Thymus (tissue), 14 donors: Measurements from ENCODE around the gene SMARCA2. TPM values are rescaled to one million over a fixed set of nuclear protein-coding genes. Genes with fewer than 3 reads are reported as not detected.
A peak's percentile ranks its signal among the peaks of the same experiment; 100 is the strongest.

Experiments used
- DNase-seq, 9 donors: peaks; one replicate each; pipeline ENCODE4 v3.0.0-alpha.2; 2013; ENCODE audit warnings: low spot score in 9 of 9, low read depth in 6 of 9, missing footprints in 1 of 9
- H3K27ac ChIP-seq, 2 donors: one replicate each; pipeline ENCODE4 v1.5.1; 2013; ENCODE audit warnings: control low read depth in 1 of 2, low read depth in 1 of 2, low read length in 1 of 2, mild to moderate bottlenecking in 1 of 2, moderate library complexity in 1 of 2
- H3K27me3 ChIP-seq, 2 donors: one replicate each; pipeline ENCODE4 v1.5.1; 2013; ENCODE audit warnings: low read length in 1 of 2; ENCODE audit not compliant: control insufficient read depth in 2 of 2, insufficient read depth in 1 of 2
- H3K36me3 ChIP-seq, 2 donors: one replicate each; pipeline ENCODE4 v1.5.1; 2013; ENCODE audit warnings: low read length in 1 of 2, mild to moderate bottlenecking in 1 of 2, moderate library complexity in 1 of 2; ENCODE audit not compliant: control insufficient read depth in 2 of 2, insufficient read depth in 2 of 2
- H3K4me1 ChIP-seq, 2 donors: one replicate each; pipeline ENCODE4 v1.5.1; 2013; ENCODE audit warnings: low read length in 2 of 2; ENCODE audit not compliant: control insufficient read depth in 2 of 2, insufficient read depth in 2 of 2
- H3K4me3 ChIP-seq, 2 donors: one replicate each; pipeline ENCODE4 v1.5.1; 2013; ENCODE audit warnings: low read length in 2 of 2, control low read depth in 1 of 2, mild to moderate bottlenecking in 1 of 2
- H3K9me3 ChIP-seq, 2 donors: one replicate each; pipeline ENCODE4 v1.5.1; 2013; ENCODE audit warnings: low read length in 1 of 2, mild to moderate bottlenecking in 1 of 2; ENCODE audit not compliant: control insufficient read depth in 2 of 2, insufficient read depth in 1 of 2
- WGBS: extraction: QIAGEN DNeasy Blood & Tissue Kit; methylation state at CpG from one replicate; pipeline ENCODE4 v1.1.7; 2013; 5-methylcytosine and 5-hydroxymethylcytosine counted together
- long read RNA-seq, 10 donors: transcript quantifications; one replicate each; lab custom pipeline, GENCODE V29; 2026
- polyA plus RNA-seq: library from polyadenylated mRNA; stranded (reverse); fragments of 200-250 nt; gene quantifications from one replicate; pipeline ENCODE4 v1.2.3, GENCODE V29; 2013
- total RNA-seq: library from RNA; stranded (reverse); fragments of 120-200 nt; gene quantifications from one replicate; pipeline ENCODE4 v1.2.4, GENCODE V29; 2013
- donor health status: healthy.

SMARCA2 gene
- total RNA-seq (63.0 TPM), polyA plus RNA-seq (79.4 TPM)
- long read RNA-seq, donor 1 = 0 reads
- long read RNA-seq, donor 2 = 0 reads
- long read RNA-seq, donor 3, full-length matches to known transcripts = 9 of 9 reads
- long read RNA-seq, donor 3, partial matches to known transcripts = 0 of 9 reads
- long read RNA-seq, donor 3, other reads (novel, unspliced or antisense) = 0 of 9 reads
- long read RNA-seq, donor 4, partial matches to known transcripts = 0 of 2 reads
- long read RNA-seq, donor 4, other reads (novel, unspliced or antisense) = 0 of 2 reads
- long read RNA-seq, donor 5, full-length matches to known transcripts = 16 of 32 reads
- long read RNA-seq, donor 5, partial matches to known transcripts = 16 of 32 reads
- long read RNA-seq, donor 5, other reads (novel, unspliced or antisense) = 0 of 32 reads
- long read RNA-seq, donor 6, full-length matches to known transcripts = 6 of 6 reads
- long read RNA-seq, donor 6, partial matches to known transcripts = 0 of 6 reads
- long read RNA-seq, donor 6, other reads (novel, unspliced or antisense) = 0 of 6 reads
- long read RNA-seq, donor 7, full-length matches to known transcripts = 7 of 7 reads
- long read RNA-seq, donor 7, partial matches to known transcripts = 0 of 7 reads
- long read RNA-seq, donor 7, other reads (novel, unspliced or antisense) = 0 of 7 reads
- long read RNA-seq, donor 8, full-length matches to known transcripts = 5 of 5 reads
- long read RNA-seq, donor 8, partial matches to known transcripts = 0 of 5 reads
- long read RNA-seq, donor 8, other reads (novel, unspliced or antisense) = 0 of 5 reads
- long read RNA-seq, donor 9, full-length matches to known transcripts = 7 of 7 reads
- long read RNA-seq, donor 9, partial matches to known transcripts = 0 of 7 reads
- long read RNA-seq, donor 9, other reads (novel, unspliced or antisense) = 0 of 7 reads
- long read RNA-seq, donor 10, full-length matches to known transcripts = 12 of 12 reads
- long read RNA-seq, donor 10, partial matches to known transcripts = 0 of 12 reads
- long read RNA-seq, donor 10, other reads (novel, unspliced or antisense) = 0 of 12 reads

DNA sequence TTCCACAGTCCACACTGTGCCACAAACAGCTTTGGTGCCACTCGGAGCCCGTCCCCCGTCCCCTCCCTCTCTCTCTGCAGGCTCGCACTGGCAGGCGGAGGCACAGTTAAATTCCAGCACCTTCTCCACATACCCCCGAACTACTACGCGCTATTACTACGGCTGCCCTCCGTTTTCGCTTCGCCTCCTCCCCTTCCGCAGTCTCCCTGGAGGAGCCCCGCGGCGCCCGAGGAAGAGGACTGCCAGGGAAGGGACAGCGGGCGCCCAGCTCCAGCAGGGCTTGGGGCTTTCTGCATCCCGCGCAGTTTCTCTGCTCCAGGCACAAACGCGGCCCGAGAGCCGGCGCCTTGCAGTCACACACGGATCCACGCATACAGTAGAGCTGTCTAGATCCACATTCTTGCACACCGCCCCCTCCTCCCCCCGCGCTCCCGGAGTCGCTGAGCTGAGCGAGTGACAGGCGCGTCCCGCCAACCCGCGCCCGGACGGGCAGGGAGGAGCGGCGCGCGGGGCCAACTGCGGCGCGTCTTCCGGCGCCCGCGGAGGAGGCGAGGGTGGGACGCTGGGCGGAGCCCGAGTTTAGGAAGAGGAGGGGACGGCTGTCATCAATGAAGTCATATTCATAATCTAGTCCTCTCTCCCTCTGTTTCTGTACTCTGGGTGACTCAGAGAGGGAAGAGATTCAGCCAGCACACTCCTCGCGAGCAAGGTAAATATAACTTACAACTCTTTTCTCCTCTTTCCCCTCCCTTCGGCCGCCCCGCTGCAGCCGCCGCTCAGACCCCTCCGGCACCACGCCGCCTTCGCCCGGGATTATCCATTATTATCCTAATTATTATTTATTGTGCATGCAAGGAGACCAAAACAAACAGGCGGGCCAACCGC lies at the start of gene SMARCA2:
TSS of gene SMARCA2 (plus strand) at position 652 of the 885 bp plus-strand sequence. CDS start 13,676 bp downstream, outside the sequence.
- peak within 1 kb of the TSS; percentile 68 to 97 for H3K4me3 ChIP-seq
- H3K27ac ChIP-seq = peak within 1 kb of the TSS; percentile 95 to 97
- H3K9me3 ChIP-seq = no peaks in the 10 kb centered on the region
- peaks cover 24 to 45% of the 10 kb centered on the region in 2 donors for H3K27me3 ChIP-seq
- H3K4me1 ChIP-seq = peaks cover 8 to 20% of the 10 kb centered on the region in 2 donors
- peak; percentile 83 to 98 (median 95) for DNase-seq
- H3K36me3 ChIP-seq = no peaks in the 10 kb centered on the region
- under 1% methylated on average over 71 of the region's 71 CpGs for WGBS

DNA sequence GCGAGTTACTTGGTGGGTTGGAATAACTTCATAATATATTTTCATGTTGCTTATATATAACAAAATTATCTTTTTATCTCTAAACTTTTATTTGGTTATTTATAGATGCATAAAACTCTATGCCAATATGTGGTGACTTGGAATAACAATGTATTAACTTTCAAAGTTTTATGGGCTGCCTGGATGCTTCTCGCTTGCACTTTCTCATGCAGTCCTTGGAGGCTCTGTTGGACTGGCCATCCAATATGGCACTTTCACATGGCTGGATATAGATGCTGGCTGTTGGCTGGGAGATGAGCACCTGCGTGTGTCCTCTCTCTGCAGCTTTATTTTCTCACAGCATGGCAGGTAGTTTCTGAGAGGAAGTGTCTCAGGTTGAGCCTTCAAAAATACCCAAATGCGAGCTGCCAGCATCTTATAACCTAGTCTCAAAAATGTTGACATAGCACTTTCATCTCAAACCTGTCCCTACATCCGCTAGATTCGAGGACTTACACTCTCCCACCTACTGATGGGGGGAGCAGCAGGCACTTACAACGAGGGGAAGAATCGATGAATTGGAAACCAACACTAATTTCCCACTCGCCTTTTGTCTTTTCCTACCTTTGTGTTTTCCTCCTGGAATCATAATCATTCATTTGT lies 48.3 kb upstream of the SMARCA2 start:
- H3K36me3 ChIP-seq = no peaks in the 10 kb centered on the region
- no peaks in the 10 kb centered on the region for H3K4me1 ChIP-seq
- WGBS = 89% methylated on average over 9 of the region's 9 CpGs
- no peak overlapping the region for H3K4me3 ChIP-seq
- no peaks in the 10 kb centered on the region for H3K27me3 ChIP-seq
- no peak for DNase-seq
- peaks cover 0 to under 1% of the 10 kb centered on the region in 2 donors for H3K9me3 ChIP-seq
- H3K27ac ChIP-seq = no peak overlapping the region

DNA sequence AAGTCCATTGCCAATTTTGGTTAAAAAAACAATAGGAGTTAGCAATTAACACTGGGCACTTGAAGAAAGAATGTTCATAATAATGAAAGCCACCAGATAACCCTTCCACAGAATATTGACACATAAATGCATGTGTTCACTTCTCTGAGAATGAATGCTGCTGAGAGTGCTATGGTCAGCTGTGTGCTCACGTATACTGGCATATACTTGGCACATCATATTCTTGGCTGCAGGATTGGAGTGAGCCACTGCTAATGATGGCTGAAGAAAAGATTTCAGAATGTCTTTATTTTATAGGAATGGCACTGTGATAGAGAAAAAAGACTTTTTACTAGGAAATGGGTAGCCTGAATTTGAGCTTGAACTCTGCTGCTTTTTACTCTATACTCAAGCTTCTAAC lies 46.0 kb upstream of the SMARCA2 start:
- no peaks in the 10 kb centered on the region for H3K4me1 ChIP-seq
- H3K27me3 ChIP-seq = no peaks in the 10 kb centered on the region
- no peak overlapping the region for H3K4me3 ChIP-seq
- no peaks in the 10 kb centered on the region for H3K36me3 ChIP-seq
- WGBS = 94% methylated on average over 1 of the region's 1 CpG
- peaks cover 0 to 7% of the 10 kb centered on the region in 2 donors for H3K9me3 ChIP-seq
- DNase-seq = no peak
- no peak overlapping the region for H3K27ac ChIP-seq

DNA sequence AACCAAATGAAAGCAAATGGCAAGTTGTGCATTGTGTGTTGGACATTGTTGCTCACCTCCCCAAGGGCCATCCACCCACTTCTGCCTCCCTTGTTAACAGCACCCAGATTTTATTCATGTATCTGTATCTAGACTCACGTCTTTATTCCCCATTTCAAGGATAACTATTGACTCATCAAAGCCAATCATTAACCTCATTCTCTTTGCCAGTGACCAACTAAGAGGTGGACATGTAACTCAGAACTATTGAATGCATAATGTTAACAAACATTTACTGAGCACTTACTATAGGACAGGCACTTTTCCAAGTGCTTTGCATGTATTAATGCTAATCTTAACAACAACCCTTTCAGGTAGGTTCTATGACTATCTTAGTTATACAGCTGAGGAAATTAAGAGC lies 45.2 kb upstream of the SMARCA2 start:
- no peak for DNase-seq
- peaks cover 0 to 7% of the 10 kb centered on the region in 2 donors for H3K9me3 ChIP-seq
- no peaks in the 10 kb centered on the region for H3K36me3 ChIP-seq
- no peak overlapping the region for H3K27ac ChIP-seq
- H3K4me1 ChIP-seq = no peaks in the 10 kb centered on the region
- no peak overlapping the region for H3K4me3 ChIP-seq
- WGBS = 95% methylated on average over 1 of the region's 1 CpG
- no peaks in the 10 kb centered on the region for H3K27me3 ChIP-seq

DNA sequence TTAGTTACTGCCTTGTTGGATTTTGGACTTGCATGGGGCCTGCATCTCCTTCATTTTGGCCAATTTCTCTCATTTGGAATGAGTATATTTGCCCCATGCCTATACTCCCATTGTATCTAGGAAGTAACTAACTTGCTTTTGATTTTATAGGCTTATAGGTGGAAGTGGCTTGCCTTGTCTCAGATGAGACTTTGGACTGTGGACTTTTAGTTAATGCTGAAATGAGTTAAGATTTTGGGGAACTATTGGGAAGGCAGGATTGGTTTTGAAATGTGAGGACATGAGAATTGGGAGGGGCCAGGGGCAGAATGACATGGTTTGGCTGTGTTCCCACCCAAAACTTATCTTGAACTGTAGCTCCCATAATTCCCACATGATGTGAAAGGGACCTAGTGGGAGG lies 42.5 kb upstream of the SMARCA2 start:
- Histone ChIP-seq H3K27ac (no peak overlapping the region), H3K27me3 (no peaks in the 10 kb centered on the region), H3K4me3 (no peak overlapping the region), H3K4me1 (no peaks in the 10 kb centered on the region), H3K36me3 (no peaks in the 10 kb centered on the region), H3K9me3 (peaks cover 0 to 7% of the 10 kb centered on the region in 2 donors)
- DNase-seq = no peak

DNA sequence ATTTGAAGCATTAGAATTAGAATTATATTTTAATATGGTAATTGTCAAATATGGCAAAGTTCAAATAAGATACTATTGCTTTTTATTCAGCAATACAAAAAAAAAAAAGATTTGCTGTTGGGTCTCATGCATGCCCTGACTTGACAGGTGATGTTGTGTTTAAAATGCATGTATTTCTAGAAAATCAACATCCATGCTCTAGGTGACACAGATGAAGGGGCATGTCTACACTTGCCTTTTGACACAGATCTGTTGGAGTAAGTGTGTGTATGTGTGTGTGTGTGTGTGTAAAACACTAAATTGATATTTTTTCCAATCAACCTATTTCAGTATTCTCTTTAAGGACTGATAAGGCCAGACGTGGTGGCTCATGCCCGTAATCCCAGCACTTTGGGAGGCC lies 38.1 kb upstream of the SMARCA2 start:
- Histone ChIP-seq H3K4me3 (no peak overlapping the region), H3K27me3 (no peaks in the 10 kb centered on the region), H3K36me3 (no peaks in the 10 kb centered on the region), H3K9me3 (peaks cover 0 to 4% of the 10 kb centered on the region in 2 donors), H3K4me1 (no peaks in the 10 kb centered on the region), H3K27ac (no peak overlapping the region)
- 98% methylated on average over 2 of the region's 2 CpGs for WGBS
- DNase-seq = no peak

DNA sequence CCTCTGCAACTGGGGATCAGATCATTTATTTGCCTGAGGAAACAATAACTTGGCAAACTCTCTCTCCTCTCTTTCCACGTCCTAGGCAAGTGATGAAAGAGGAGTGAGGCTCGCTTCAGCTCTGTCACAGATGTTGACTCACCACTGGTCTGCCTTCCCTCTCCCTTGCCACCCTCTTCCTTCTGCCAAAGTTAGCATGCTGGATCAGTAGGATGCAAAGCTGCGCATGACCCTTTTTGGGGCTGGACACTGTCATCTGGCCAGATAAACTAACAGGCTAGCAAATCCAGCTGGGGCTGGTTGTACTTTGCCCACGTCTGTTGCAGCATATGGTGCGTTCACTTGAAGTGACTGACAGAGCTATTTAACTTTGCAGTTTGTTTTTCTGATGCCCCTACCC lies 36.2 kb upstream of the SMARCA2 start:
- Histone ChIP-seq H3K4me3 (no peak overlapping the region), H3K36me3 (no peaks in the 10 kb centered on the region), H3K27ac (no peak overlapping the region), H3K27me3 (no peaks in the 10 kb centered on the region), H3K4me1 (no peaks in the 10 kb centered on the region), H3K9me3 (no peaks in the 10 kb centered on the region)
- no peak for DNase-seq
- WGBS = 92% methylated on average over 5 of the region's 5 CpGs

DNA sequence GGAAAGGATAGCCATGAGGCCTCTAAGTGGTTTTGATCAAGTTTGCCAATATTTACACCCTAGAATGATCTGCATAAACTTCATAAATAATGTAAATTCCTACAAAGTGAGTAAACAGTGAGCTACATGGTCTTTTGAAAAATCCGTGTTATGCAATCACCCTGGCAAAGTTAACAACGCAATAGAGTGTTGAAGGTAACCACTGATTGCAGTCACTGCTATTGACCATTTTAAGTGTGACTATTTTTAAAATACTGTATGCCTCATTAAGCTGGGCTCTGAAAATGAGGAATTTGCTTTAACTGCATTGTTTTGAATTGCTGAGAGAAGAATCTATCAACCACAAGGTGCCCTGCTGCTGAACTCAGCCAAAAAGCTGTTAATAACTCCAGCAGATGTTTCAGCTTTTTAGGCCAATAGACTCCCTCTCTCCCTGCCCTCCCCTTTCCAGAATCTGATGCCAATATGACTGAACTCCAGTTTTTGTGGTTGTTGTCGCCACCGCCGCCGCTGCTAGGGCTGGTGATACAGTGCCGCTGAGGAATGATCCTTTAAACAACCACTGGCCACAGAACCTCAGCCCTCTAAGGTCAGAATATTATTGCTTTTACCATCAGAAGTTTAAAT lies 35.3 kb upstream of the SMARCA2 start:
- Histone ChIP-seq H3K36me3 (no peaks in the 10 kb centered on the region), H3K4me3 (no peak overlapping the region), H3K4me1 (no peaks in the 10 kb centered on the region), H3K27me3 (no peaks in the 10 kb centered on the region), H3K27ac (no peak overlapping the region), H3K9me3 (no peaks in the 10 kb centered on the region)
- no peak for DNase-seq
- WGBS = 79% methylated on average over 7 of the region's 7 CpGs
